ENCODE measurements around the gene SH3PXD2B.

GRCh38 chr5:172433513-172433912 is 20.8 kb downstream of the SH3PXD2B start:
- no peak for TF ChIP-seq CTCF (conservative IDR thresholded peaks at IDR 0.05 in 1 of 2, IDR thresholded peaks at IDR 0.05 in 1 of 2; ENCODE audit: low read depth in 1 of 2, low read length in 2 of 2)
- no peak for TF ChIP-seq EZH2 (IDR thresholded peaks at IDR 0.05; ENCODE audit: low read length, missing control alignments)
